CD8-positive, alpha-beta memory T cell (primary cell): ENCODE measurements around the gene TMEM119. TPM values are rescaled to one million over a fixed set of nuclear protein-coding genes. Genes with fewer than 3 reads are reported as not detected.

Experiments used
- CTCF ChIA-PET: fragments of 350-600 bp; sonication (Branson Sonifier 250); formaldehyde crosslinking; loops from one replicate; lab custom pipeline; 2021; ENCODE audit warnings: antibody characterized with exemption; lab: Charles Lee
- POLR2A ChIA-PET: fragments of 350-600 bp; sonication (Branson Sonifier 250); formaldehyde crosslinking; loops from one replicate; lab custom pipeline; 2021; ENCODE audit warnings: antibody characterized with exemption; lab: Charles Lee
- DNase-seq, 5 donors: peaks; one replicate each; pipeline versions ENCODE4 v3.0.0 to v3.0.0-alpha.2; 2020 to 2022; ENCODE audit warnings: mixed read lengths in 1 of 5
- H3K27ac ChIP-seq: one replicate; pipeline ENCODE4 v1.7.0; 2013; ENCODE audit warnings: low read depth, mild to moderate bottlenecking, low read length, moderate library complexity
- H3K27me3 ChIP-seq: 2 replicates; pipeline ENCODE4 v1.7.0; 2013; ENCODE audit warnings: low read length, mild to moderate bottlenecking; ENCODE audit not compliant: insufficient read depth, poor library complexity, severe bottlenecking
- H3K36me3 ChIP-seq: 2 replicates; pipeline ENCODE4 v1.7.0; 2013; ENCODE audit warnings: mild to moderate bottlenecking, low read length, moderate library complexity; ENCODE audit not compliant: insufficient read depth
- H3K4me1 ChIP-seq: 2 replicates; pipeline ENCODE4 v1.7.0; 2013; ENCODE audit warnings: mild to moderate bottlenecking, low read length, moderate library complexity; ENCODE audit not compliant: insufficient read depth
- H3K4me3 ChIP-seq: 2 replicates; pipeline ENCODE4 v1.7.0; 2013; ENCODE audit warnings: mild to moderate bottlenecking, low read length
- H3K9me3 ChIP-seq: 2 replicates; pipeline ENCODE4 v1.7.0; 2013; ENCODE audit warnings: mild to moderate bottlenecking, low read length
- H3K27ac Mint-ChIP-seq, 8 donors: one replicate each; pipeline ENCODE4 v1.8.0; 2020 to 2021; ENCODE audit warnings: mixed read lengths in 8 of 8, mild to moderate bottlenecking in 6 of 8, inconsistent platforms in 3 of 8, moderate library complexity in 3 of 8
- H3K27me3 Mint-ChIP-seq, 2 donors: one replicate each; pipeline ENCODE4 v1.8.0; 2020 to 2021; ENCODE audit warnings: mixed read lengths in 2 of 2, mild to moderate bottlenecking in 1 of 2, moderate library complexity in 1 of 2
- H3K36me3 Mint-ChIP-seq, 3 donors: one replicate each; pipeline ENCODE4 v1.8.0; 2020 to 2021; ENCODE audit warnings: mixed read lengths in 3 of 3, inconsistent platforms in 1 of 3, mild to moderate bottlenecking in 1 of 3
- H3K4me1 Mint-ChIP-seq, 3 donors: one replicate each; pipeline ENCODE4 v1.8.0; 2020 to 2021; ENCODE audit warnings: mixed read lengths in 3 of 3, inconsistent platforms in 1 of 3, mild to moderate bottlenecking in 1 of 3
- H3K4me3 Mint-ChIP-seq, 7 donors: one replicate each; pipeline ENCODE4 v1.8.0; 2020 to 2021; ENCODE audit warnings: mixed read lengths in 7 of 7, mild to moderate bottlenecking in 6 of 7, moderate library complexity in 4 of 7, inconsistent platforms in 2 of 7
- H3K9me3 Mint-ChIP-seq, 5 donors: one replicate each; pipeline ENCODE4 v1.8.0; 2020 to 2022; ENCODE audit warnings: mixed read lengths in 5 of 5, mild to moderate bottlenecking in 3 of 5, moderate library complexity in 2 of 5, inconsistent platforms in 1 of 5
- polyA plus RNA-seq: library from polyadenylated mRNA; unstranded; fragments of 300-500 nt; fragmentation: Illumina TruSeq; gene quantifications from one replicate; pipeline ENCODE4 v1.2.3, GENCODE V29; 2021
- total RNA-seq, 2 experiments: library from RNA; stranded (reverse); gene quantifications; one replicate each; pipeline ENCODE4 v1.2.3, GENCODE V29; 2021

TMEM119 gene, protein sequence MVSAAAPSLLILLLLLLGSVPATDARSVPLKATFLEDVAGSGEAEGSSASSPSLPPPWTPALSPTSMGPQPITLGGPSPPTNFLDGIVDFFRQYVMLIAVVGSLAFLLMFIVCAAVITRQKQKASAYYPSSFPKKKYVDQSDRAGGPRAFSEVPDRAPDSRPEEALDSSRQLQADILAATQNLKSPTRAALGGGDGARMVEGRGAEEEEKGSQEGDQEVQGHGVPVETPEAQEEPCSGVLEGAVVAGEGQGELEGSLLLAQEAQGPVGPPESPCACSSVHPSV
- not detected for total RNA-seq
- 0.66 TPM for polyA plus RNA-seq

DNA sequence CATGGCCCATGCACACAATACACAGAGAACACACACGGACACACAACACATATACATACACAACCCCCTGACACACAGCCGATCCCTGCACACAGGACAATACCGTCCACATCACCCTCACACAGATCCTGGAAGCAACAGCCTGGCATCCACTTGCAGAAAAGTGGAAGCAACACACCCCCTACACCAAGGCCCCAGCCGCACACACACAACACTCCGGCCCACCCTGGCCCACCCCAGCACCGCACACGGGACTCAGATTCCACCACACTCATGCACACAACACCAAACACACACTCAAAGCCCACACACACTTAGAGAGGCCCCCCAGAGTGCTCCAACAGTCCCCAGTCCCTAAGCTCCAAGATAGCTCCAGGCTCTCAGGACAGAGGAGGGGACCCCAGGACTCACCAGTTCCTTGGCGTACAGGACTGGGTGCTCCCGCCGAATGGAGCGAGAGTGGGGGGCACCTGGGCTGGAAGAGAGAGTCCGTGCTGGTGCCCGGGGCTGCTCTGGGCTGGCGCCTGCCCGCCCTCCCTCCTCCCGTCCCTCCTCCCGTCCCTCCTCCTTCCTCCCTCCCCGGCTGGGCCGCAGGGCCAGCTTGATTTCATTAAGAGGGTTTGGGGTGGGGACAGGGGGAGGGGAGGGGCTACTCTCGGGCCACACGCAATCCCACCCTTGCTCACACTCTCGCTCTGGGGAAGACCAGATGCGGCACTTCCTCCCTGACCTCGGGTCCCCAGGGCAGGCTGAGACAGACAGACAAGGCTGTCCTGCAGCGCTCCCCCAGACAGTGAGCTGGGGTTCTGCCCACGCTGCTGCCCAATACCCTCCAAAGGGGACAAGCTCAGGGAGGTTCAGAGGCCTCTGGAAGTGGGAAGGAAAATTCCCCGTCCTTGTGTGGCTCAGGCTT lies at the start of gene TMEM119:
Gene TMEM119 (minus strand): TSS at position 526 of the 913 bp plus-strand sequence. CDS start 5,701 bp downstream, outside the sequence.
- Mint-ChIP-seq H3K36me3 (no peaks in the 10 kb centered on the region), H3K27me3 (no peaks in the 10 kb centered on the region), H3K4me3 (no peak within 1 kb of the TSS), H3K4me1 (no peaks in the 10 kb centered on the region), H3K9me3 (no peaks in the 10 kb centered on the region), H3K27ac (peak within 1 kb of the TSS in 3 of 8 donors; percentile 5 to 96 (median 20))
- Histone ChIP-seq H3K9me3 (no peaks in the 10 kb centered on the region), H3K27me3 (no peaks in the 10 kb centered on the region), H3K36me3 (no peaks in the 10 kb centered on the region), H3K27ac (no peak within 1 kb of the TSS), H3K4me1 (no peaks in the 10 kb centered on the region), H3K4me3 (no peak within 1 kb of the TSS)
- CTCF ChIA-PET = interaction anchor here (1.1 kb wide), 1 partner anchor 20 kb away, joined by 4 read pairs; no protein-coding TSS in a partner anchor
- DNase-seq = no peak
- POLR2A ChIA-PET = no interaction called here

DNA sequence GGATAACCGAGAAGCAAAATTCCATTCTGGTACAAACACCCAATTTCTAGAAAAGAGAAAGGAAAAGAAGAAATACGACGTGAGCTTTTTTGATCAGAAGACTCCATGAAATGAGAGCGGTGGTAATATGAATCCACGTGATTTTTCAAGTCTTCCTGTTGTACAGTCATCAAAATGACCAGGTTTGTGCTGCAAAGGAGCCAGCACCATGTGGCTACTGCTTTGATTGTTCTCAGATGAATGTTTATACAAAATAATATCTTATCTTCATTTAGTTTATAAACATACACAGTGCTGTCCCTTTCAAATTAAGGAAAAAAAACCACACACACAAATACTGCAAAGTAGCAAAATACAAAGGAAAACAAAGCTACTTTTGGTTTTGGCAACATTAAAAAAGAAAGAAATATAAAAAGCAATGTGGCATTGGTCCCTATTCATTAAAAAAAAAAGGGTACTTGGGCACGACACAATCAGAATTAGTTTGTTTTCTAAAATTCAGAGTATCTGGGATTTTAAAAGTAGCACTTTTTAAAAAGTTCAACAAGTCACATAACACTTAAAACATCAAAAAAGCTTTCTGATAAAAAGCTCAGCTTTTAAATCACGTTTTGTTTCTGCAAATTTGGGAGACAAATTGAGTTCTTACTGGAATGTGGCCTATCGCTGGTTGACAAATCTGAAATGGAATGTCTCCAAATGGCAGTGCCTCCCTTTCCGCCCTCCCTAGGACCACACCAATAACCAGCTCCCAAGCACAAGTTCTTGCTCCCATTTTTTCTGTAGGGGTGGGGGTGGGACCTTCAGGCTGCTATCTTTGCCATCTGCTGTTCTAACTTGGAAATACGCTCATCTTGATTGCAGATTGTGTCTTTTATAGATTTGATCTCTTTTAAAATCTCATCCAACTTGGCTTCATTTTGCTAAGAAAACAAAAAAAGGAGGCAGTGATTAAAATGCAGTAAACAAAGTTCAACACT lies 49.0 kb upstream of the TMEM119 start:
- H3K4me3 Mint-ChIP-seq = peak overlapping the region in 2 of 7 donors; percentile 40 to 44
- H3K27ac Mint-ChIP-seq = peak overlapping the region in 6 of 8 donors; percentile 4 to 94 (median 66)
- POLR2A ChIA-PET = interaction anchor here (1.1 to 1.5 kb wide), 3 partner anchors 10 to 14 kb away, joined by 3 to 5 read pairs (median 3); partner anchors contain the start of gene SELPLG
- Histone ChIP-seq H3K9me3 (no peaks in the 10 kb centered on the region), H3K36me3 (no peaks in the 10 kb centered on the region), H3K27me3 (no peaks in the 10 kb centered on the region), H3K4me1 (peaks cover 15% of the 10 kb centered on the region), H3K27ac (no peak overlapping the region), H3K4me3 (peak overlapping the region; percentile 1)
- CTCF ChIA-PET = interaction anchor here (0.6 to 4.0 kb wide), 10 partner anchors 9 to 989 kb away, joined by 3 to 38 read pairs (median 4); partner anchors contain the start of genes ISCU and SELPLG
- H3K27me3 Mint-ChIP-seq = no peaks in the 10 kb centered on the region
- no peak for DNase-seq
- H3K36me3 Mint-ChIP-seq = peaks cover 1 to 16% (median 3%) of the 10 kb centered on the region in 3 donors
- peaks cover 17 to 20% (median 20%) of the 10 kb centered on the region in 3 donors for H3K4me1 Mint-ChIP-seq
- H3K9me3 Mint-ChIP-seq = no peaks in the 10 kb centered on the region

DNA sequence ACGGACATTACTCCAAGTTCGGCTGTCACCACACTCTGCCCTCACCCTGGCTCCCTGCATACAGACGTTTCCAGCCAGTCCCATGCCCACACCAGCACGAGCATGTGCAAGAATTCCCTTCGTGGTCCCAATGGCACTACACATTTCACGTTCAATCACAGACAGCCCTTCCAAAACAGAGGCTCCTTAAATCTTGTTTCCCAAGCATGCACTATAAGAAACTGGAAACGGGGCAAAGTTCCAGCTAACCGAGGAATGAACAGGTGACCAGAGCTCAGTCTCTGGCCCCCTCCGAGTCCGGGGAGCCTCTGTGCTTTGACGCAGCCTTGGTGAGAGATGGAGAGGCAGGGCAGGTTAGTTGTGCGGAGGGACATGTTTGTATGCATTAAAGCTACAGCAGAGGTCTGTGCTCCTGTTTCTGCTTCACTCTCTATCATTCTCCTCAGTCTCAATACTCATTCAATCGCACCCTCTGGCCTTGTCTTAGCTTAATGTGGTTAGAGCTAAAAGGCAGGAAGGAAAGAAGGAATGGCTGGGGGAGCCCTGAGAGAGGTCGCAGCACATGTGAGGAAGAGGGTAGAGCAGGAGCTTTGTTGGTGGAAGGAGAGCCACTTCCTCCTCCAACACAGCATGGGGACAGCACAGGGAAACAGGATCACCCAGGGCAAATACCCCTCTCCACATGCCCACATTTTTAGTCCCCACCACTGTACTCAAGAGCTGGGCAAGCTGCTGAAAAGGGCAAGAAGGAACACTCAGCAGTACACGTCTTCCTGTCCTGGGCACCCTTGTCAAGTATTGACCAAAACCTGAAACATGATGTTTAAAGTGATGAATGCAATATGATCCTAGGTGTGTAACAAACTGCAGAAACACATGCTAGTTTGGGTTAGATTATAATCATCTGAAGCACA lies 48.1 kb upstream of the TMEM119 start:
- Mint-ChIP-seq H3K36me3 (peaks cover 1 to 9% (median 3%) of the 10 kb centered on the region in 3 donors), H3K27ac (peak overlapping the region in 5 of 8 donors; percentile 34 to 86 (median 63)), H3K9me3 (no peaks in the 10 kb centered on the region), H3K4me3 (peak overlapping the region in 2 of 7 donors; percentile 40 to 44), H3K4me1 (peaks cover 17 to 26% (median 26%) of the 10 kb centered on the region in 3 donors), H3K27me3 (no peaks in the 10 kb centered on the region)
- no peaks in the 10 kb centered on the region for H3K36me3 ChIP-seq
- CTCF ChIA-PET = interaction anchor here (1.1 to 4.0 kb wide), 7 partner anchors 11 to 158 kb away, joined by 3 to 38 read pairs (median 4); partner anchors contain the start of genes ISCU and SELPLG
- no peak for DNase-seq
- no peaks in the 10 kb centered on the region for H3K9me3 ChIP-seq
- POLR2A ChIA-PET = interaction anchor here (1.1 to 1.5 kb wide), 3 partner anchors 9 to 13 kb away, joined by 3 to 5 read pairs (median 3); partner anchors contain the start of gene SELPLG
- H3K4me1 ChIP-seq = peaks cover 20% of the 10 kb centered on the region
- H3K4me3 ChIP-seq = peak overlapping the region; percentile 1
- no peaks in the 10 kb centered on the region for H3K27me3 ChIP-seq
- H3K27ac ChIP-seq = no peak overlapping the region

DNA sequence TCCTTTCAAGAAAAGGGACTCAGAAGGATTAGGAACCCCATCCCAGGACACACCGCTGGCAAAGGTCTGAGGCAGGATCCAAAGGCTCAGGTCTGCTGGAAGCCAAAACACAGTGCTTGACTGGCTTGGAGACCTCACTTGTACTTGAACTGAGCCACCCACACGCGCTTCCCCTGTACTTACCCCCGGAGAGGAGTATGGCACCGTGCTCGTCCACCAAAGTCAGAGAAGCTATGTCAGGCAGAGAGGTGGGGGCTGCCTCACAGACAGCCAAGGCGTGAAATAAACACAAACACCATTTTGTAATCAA lies 46.9 kb upstream of the TMEM119 start:
- CTCF ChIA-PET = interaction anchor here (3.5 to 4.0 kb wide), 2 partner anchors 10 to 26 kb away, joined by 22 to 38 read pairs; partner anchors contain the start of gene SELPLG
- Mint-ChIP-seq H3K9me3 (no peaks in the 10 kb centered on the region), H3K4me3 (no peak overlapping the region), H3K27me3 (no peaks in the 10 kb centered on the region), H3K36me3 (peaks cover 1 to 9% (median 3%) of the 10 kb centered on the region in 3 donors), H3K4me1 (peaks cover 17 to 29% (median 28%) of the 10 kb centered on the region in 3 donors), H3K27ac (peak overlapping the region in 1 of 8 donors; percentile 60)
- no peak for DNase-seq
- POLR2A ChIA-PET = interaction anchor here (0.6 to 1.2 kb wide), 2 partner anchors 9 to 25 kb away, joined by 3 to 13 read pairs; no protein-coding TSS in a partner anchor
- Histone ChIP-seq H3K27me3 (no peaks in the 10 kb centered on the region), H3K27ac (no peak overlapping the region), H3K4me3 (no peak overlapping the region), H3K9me3 (no peaks in the 10 kb centered on the region), H3K36me3 (no peaks in the 10 kb centered on the region), H3K4me1 (peaks cover 20% of the 10 kb centered on the region)

DNA sequence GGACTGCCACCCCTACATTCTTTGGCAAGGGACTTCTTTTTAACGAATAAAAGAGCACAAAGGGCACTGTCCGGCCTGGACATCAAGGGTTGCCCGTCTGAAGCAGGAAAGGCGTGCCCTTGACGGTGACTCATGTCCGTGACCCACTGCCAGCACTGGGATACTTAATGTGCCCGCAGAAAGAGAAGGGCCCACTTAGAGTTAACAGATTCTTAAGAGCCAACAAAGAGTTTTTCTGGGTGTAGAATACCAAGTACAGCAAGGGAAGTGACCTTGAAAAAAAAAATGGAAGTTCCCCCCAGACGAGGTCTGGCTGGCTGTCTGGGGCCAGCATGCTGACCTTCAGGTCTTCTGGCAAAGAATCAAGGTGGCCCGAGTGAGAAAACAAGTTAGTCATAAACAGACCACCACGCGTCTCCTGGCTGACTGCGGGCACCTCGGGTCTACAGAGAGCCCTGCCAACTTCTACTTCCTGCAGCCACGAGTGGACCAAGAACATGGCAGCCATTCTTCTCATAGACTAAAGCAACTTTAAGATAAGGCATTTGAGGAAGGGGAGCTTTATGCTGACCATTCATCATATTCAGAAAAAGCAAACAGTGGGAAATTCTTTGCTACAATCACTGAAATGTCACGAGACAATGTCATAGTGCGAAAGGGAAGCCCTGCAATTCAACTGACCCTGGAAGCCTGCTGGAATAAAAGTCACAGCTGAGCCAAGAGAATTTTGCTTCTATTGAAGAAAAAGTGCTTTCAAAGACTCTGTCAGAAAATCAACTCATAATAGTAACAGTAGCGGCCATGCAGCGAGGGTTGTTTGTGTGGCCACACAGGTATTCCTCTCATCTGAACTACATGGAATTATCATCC lies 46.3 kb upstream of the TMEM119 start:
- H3K27ac Mint-ChIP-seq = peak overlapping the region in 1 of 8 donors; percentile 60
- CTCF ChIA-PET = interaction anchor here (1.0 to 3.5 kb wide), 2 partner anchors 10 to 26 kb away, joined by 3 to 38 read pairs; partner anchors contain the start of gene SELPLG
- H3K4me1 ChIP-seq = peaks cover 20% of the 10 kb centered on the region
- no peaks in the 10 kb centered on the region for H3K9me3 Mint-ChIP-seq
- H3K9me3 ChIP-seq = no peaks in the 10 kb centered on the region
- no peaks in the 10 kb centered on the region for H3K36me3 ChIP-seq
- H3K4me1 Mint-ChIP-seq = peaks cover 17 to 32% (median 29%) of the 10 kb centered on the region in 3 donors
- H3K27ac ChIP-seq = no peak overlapping the region
- H3K27me3 ChIP-seq = no peaks in the 10 kb centered on the region
- H3K4me3 Mint-ChIP-seq = no peak overlapping the region
- H3K36me3 Mint-ChIP-seq = peaks cover 0 to 9% (median 1%) of the 10 kb centered on the region in 3 donors
- DNase-seq = no peak
- POLR2A ChIA-PET = interaction anchor here (0.6 to 1.2 kb wide), 2 partner anchors 9 to 24 kb away, joined by 3 to 13 read pairs; no protein-coding TSS in a partner anchor
- no peak overlapping the region for H3K4me3 ChIP-seq
- H3K27me3 Mint-ChIP-seq = no peaks in the 10 kb centered on the region
